Effector memory CD4-positive, alpha-beta T cell (primary cell): ENCODE data around the gene MYL12A.
A peak's percentile ranks its signal among the peaks of the same experiment; 100 is the strongest.

Experiments
- DNase-seq, 3 donors: peaks; one replicate each; pipeline ENCODE4 v3.0.0-alpha.2; 2020
- H3K27ac ChIP-seq: 2 replicates; pipeline ENCODE4 v1.7.0; 2013; ENCODE audit warnings: mild to moderate bottlenecking, low read length, moderate library complexity; ENCODE audit not compliant: insufficient read depth, poor library complexity, severe bottlenecking
- H3K27me3 ChIP-seq: replicated peaks from 2 replicates; pipeline ENCODE4 v1.7.0; 2013; ENCODE audit warnings: mild to moderate bottlenecking, low read length; ENCODE audit not compliant: insufficient read depth, control insufficient read depth, poor library complexity, severe bottlenecking
- H3K36me3 ChIP-seq: 2 replicates; pipeline ENCODE4 v1.7.0; 2013; ENCODE audit warnings: mild to moderate bottlenecking, low read length, moderate library complexity; ENCODE audit not compliant: control insufficient read depth, insufficient read depth
- H3K4me1 ChIP-seq: 2 replicates; pipeline ENCODE4 v1.7.0; 2013; ENCODE audit warnings: low read length, mild to moderate bottlenecking; ENCODE audit not compliant: control insufficient read depth, insufficient read depth, poor library complexity, severe bottlenecking
- H3K4me3 ChIP-seq: 2 replicates; pipeline ENCODE4 v1.7.0; 2013; ENCODE audit warnings: low read length, low read depth, mild to moderate bottlenecking; ENCODE audit not compliant: insufficient read depth, poor library complexity, severe bottlenecking
- H3K9me3 ChIP-seq: 2 replicates; pipeline ENCODE4 v1.7.0; 2013; ENCODE audit warnings: mild to moderate bottlenecking, low read length, moderate library complexity; ENCODE audit not compliant: control insufficient read depth

The MYL12A gene

GRCh38 chr18:3245853-3246634, 1.6 kb upstream of the MYL12A start:
- Histone ChIP-seq H3K4me1 (peaks cover 11% of the 10 kb centered on the region), H3K4me3 (peak overlapping the region; percentile 79), H3K36me3 (no peaks in the 10 kb centered on the region), H3K9me3 (no peaks in the 10 kb centered on the region), H3K27me3 (no peaks in the 10 kb centered on the region), H3K27ac (peak overlapping the region; percentile 85)
- DNase-seq: peak; percentile 49 to 66 (median 58)

- peak overlapping the region; percentile 79 for H3K4me3 ChIP-seq
- DNase-seq: peak in 1 of 3 donors; percentile 11
- H3K4me1 ChIP-seq: peaks cover 16% of the 10 kb centered on the region
- no peaks in the 10 kb centered on the region for H3K36me3 ChIP-seq
- peak overlapping the region; percentile 85 for H3K27ac ChIP-seq
- H3K9me3 ChIP-seq: no peaks in the 10 kb centered on the region
- no peaks in the 10 kb centered on the region for H3K27me3 ChIP-seq
These were observed 864 bp upstream of the MYL12A start for GRCh38 chr18:3246635-3247239.

DNA sequence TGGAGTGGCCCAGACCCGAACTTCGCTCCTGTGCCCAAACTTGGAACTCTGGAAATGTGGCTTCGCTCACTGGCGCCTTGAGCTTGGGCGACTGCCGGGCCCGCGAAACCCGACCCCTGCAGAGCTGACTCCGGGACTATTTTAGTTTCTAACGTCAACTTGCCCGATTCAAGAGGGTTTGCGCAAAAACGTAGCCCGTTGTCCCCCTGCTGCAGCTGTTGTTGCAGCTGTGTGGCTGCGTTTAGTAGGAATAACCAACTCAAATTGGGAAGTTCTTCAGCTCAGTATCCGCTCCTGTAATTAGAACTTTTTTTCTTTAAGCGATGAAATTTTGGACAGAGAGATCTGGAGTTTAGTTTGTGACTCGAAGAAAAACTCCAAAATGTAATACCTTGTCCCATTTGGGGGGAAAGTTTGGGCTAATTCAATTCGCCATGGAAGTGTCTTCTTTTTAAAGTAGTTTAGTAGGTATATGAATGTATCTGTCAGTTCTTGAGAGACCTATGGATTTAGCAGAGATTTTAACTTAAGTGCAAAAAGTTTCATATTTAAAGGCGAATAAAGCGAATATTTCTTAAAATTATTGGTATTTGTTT, 559 bp downstream of the MYL12A start:
- no peaks in the 10 kb centered on the region for H3K9me3 ChIP-seq
- H3K4me3 ChIP-seq: peak overlapping the region; percentile 79
- H3K27me3 ChIP-seq: no peaks in the 10 kb centered on the region
- no peaks in the 10 kb centered on the region for H3K36me3 ChIP-seq
- no peak for DNase-seq
- peak overlapping the region; percentile 85 for H3K27ac ChIP-seq
- H3K4me1 ChIP-seq: peaks cover 28% of the 10 kb centered on the region

- peaks cover 34% of the 10 kb centered on the region for H3K4me1 ChIP-seq
These were observed 1.2 kb downstream of the MYL12A start for GRCh38 chr18:3248658-3249359.

GRCh38 chr18:3250237-3251107, 2.9 kb downstream of the MYL12A start:
- no peak for DNase-seq
- Histone ChIP-seq H3K27ac (peak overlapping the region; percentile 65), H3K4me3 (peak overlapping the region; percentile 27), H3K36me3 (peaks cover 23% of the 10 kb centered on the region), H3K9me3 (no peaks in the 10 kb centered on the region), H3K27me3 (no peaks in the 10 kb centered on the region), H3K4me1 (peaks cover 46% of the 10 kb centered on the region)

More at GRCh38 chr18:3248658-3249359, 1.2 kb downstream of the MYL12A start:
- peaks cover 6% of the 10 kb centered on the region for H3K36me3 ChIP-seq
- DNase-seq: peak in 1 of 3 donors; percentile 12
- H3K27ac ChIP-seq: peak overlapping the region; percentile 85
- H3K4me3 ChIP-seq: peak overlapping the region; percentile 79
- no peaks in the 10 kb centered on the region for H3K27me3 ChIP-seq
- H3K9me3 ChIP-seq: no peaks in the 10 kb centered on the region

- Histone ChIP-seq H3K27ac (peak overlapping the region; percentile 65), H3K9me3 (no peaks in the 10 kb centered on the region), H3K27me3 (no peaks in the 10 kb centered on the region), H3K4me1 (peaks cover 41% of the 10 kb centered on the region), H3K36me3 (peaks cover 32% of the 10 kb centered on the region), H3K4me3 (peak overlapping the region; percentile 4)
- DNase-seq: no peak
These were observed 3.8 kb downstream of the MYL12A start for GRCh38 chr18:3251249-3251962.

- Histone ChIP-seq H3K4me3 (peak overlapping the region; percentile 4), H3K27ac (peak overlapping the region; percentile 65), H3K4me1 (peaks cover 41% of the 10 kb centered on the region), H3K27me3 (no peaks in the 10 kb centered on the region), H3K9me3 (no peaks in the 10 kb centered on the region), H3K36me3 (peaks cover 38% of the 10 kb centered on the region)
- no peak for DNase-seq
These were observed 4.3 kb downstream of the MYL12A start for GRCh38 chr18:3251963-3252277.

- no peaks in the 10 kb centered on the region for H3K9me3 ChIP-seq
- H3K27me3 ChIP-seq: no peaks in the 10 kb centered on the region
- H3K4me3 ChIP-seq: peak overlapping the region; percentile 12
- peaks cover 41% of the 10 kb centered on the region for H3K4me1 ChIP-seq
- H3K36me3 ChIP-seq: peaks cover 47% of the 10 kb centered on the region
- peak overlapping the region; percentile 65 for H3K27ac ChIP-seq
- DNase-seq: no peak
These were observed 5.2 kb downstream of the MYL12A start for GRCh38 chr18:3252843-3253242.

DNA sequence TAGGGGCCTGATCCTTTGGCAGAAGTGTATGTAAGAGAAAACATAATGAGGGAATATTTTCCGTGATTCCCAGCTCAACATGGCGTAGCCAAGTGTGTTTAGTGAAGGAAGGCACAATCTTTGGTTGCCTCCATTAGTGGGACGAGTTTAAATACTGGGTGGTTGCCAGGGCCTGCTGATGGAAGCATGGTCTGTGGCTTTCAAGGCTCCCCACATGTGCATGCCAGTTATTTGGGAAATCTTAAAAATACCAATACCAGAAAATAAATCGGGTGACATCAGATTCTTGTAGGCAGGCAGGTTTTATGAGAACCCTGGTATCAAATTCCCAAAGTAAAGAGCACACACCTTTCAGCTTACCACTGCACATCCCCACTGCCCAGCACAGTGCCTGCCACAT, 7.1 kb downstream of the MYL12A start:
- H3K27me3 ChIP-seq: no peaks in the 10 kb centered on the region
- DNase-seq: no peak
- H3K36me3 ChIP-seq: peaks cover 51% of the 10 kb centered on the region
- H3K4me3 ChIP-seq: no peak overlapping the region
- H3K4me1 ChIP-seq: peaks cover 41% of the 10 kb centered on the region
- H3K27ac ChIP-seq: no peak overlapping the region
- no peaks in the 10 kb centered on the region for H3K9me3 ChIP-seq
